Effector CD4-positive, alpha-beta T cell (primary cell): ENCODE data around the gene DNAJC21.
A peak's percentile ranks its signal among the peaks of the same experiment; 100 is the strongest.
"Not testable (repeated sequence)": the region's sequence is repeated elsewhere in the genome, so short reads cannot be mapped to it uniquely, and the experiment has no call there.

ENCODE experiments used
- DNase-seq: peaks from one replicate; pipeline ENCODE4 v3.0.0-alpha.2; 2020

The DNAJC21 gene

GRCh38 chr5:34923694-34924461 lies 5.5 kb upstream of the DNAJC21 start:
- no peak for DNase-seq

DNA sequence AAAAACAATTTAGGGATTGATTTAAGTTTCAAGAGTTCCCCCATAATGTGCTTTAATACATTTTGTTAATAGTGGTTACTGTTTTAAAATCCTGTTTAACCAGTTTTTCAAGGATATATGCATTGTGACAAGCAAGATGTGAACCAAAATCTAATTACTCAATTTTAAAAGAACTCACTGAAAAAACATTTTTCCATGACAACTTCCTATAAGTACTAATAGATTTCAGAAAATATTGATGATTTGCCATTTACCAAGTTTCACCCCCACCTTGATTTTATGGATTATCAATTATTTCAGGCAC lies 4.9 kb upstream of the DNAJC21 start:
- DNase-seq: no peak

DNA sequence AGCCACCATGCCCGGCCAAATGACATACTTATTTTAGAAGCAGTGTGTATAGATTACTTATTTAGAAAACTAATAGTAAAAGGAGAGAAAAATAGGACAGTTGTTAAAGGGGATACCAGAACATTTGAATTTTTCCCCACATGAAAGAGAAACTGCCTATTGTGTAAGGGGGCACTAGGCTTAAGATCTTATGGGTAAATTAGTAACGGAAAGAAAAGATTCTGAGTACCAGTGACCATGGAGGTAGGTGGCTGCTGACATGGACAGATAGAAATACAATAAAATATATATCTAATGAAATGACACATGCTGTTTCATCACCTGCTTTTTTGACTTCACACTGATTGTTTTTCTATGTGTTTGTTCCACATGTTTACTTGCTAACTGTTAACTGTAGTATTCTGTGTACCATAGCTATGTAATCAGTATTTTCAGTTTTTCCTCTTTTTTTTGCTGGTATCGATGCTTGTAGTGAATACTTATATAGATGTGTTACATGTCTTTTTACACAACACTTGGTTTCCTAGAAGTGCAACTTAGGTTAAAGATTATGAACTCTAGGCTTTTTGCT lies 3.0 kb upstream of the DNAJC21 start:
- DNase-seq: no peak

- no peak for DNase-seq
Observed at GRCh38 chr5:34927785-34928184, 1.6 kb upstream of the DNAJC21 start.

DNA sequence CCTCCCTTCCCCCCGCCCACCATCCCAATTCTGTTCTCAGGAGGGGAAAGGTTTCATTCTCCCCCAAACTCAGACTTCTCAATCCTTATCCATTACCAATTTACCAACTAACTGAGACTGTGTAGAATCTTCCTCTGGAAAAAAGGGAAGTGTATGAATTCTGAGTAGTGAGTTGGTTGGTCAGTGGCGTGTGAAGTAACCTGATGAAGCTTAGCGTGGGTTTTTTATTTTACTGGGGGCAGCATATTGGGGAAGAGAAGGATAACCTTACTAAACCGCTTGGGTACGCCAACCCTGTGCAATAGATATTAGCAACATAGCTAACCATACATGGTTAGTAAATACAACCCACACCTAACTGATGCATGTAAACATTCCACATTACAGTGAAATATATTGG lies 1.1 kb upstream of the DNAJC21 start:
- DNase-seq: no peak

DNA sequence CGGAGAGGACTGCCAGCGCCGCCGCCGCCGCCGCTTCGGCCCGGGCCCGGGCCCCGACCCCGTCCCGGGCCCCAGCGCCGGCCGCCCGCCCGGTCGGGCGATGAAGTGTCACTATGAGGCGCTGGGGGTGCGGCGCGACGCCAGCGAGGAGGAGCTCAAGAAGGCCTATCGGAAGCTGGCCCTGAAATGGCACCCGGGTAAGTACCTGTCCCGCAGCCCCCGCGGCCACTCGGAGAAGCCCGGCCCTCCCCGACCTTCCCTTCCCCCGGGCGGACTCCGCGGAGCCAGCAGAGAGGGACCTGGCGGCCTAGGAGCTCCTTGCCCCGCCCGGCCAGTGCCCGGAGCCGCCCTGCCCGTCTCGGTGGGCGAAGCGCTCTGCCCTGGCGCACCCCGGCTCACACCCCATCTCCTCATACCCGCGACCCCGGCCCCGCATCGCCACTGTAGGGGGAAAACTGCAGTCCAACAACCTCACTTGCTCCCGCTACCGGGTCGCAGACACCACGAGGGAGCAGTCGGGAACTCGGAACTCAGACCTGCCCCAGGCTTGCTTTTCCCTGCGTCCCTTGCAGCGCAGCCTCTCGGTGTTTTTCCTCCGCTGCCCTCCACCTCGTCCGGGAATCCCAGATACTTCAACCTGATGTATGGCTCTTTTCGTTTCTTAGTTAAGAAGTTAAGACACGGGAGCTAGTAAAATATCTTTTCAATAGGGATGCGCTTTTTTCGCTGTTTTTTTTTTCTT lies 532 bp downstream of the DNAJC21 start:
- DNase-seq: peak; percentile 78

- no peak for DNase-seq
Observed at GRCh38 chr5:34930462-34930844, 1.1 kb downstream of the DNAJC21 start.

DNA sequence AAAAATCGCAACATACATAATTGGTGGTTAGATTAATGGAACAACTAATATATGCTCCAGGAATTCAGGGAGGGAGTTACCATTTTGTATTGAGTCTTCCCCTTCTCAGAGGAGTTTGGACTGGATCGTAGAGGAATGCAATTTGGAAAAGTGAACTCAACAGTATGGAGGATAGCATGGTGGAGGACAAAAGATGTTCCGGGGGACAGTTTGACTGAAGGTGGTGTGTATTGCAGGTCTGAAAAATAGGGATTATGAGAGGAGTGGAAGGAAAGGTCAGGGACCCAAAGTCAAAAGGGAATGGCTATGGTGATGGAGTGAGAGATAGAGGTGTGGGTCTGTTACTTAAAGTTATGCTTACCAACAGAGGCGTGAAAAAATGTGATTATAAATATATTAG lies 1.5 kb downstream of the DNAJC21 start:
- no peak for DNase-seq

GRCh38 chr5:34932947-34933346 lies 3.6 kb downstream of the DNAJC21 start:
- DNase-seq: no peak

DNA sequence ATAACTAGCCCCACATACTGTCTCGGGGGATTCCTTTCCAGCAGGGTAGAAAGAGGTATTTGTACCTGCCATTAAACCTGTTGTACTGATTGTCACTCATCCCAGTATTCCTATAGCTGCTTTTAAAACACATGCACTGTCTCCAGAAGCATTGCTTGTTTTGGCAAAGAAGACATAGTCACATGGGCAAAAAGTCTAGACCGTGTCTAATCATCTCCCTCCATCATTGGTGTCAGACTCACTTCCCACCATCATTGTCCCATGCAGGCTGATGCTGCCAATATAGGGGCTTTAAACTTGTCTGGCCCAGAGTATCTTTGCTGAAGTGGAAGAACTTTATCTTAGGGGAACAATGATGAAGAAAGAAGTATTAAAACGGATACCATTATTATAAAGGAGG lies 12.6 kb downstream of the DNAJC21 start:
- DNase-seq: no peak

DNA sequence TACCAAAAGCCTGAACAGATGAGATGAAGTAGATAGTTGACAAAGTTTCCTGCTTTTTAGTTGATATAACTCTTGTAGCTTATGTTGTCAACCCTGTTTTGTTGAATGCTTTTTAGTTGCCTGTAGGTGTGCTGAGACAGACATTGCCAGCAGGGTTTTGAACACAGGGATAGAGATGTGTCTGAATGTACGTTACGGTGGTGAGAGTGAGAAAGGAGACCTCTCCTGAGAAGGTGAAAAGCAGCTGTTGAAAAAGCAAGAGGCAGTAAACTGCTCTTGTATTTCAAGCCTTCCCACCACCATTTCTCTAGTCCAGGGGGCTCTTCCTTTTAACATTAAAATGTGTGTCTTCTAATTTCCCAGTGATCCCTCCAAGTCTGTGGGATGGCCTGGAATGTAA lies 14.7 kb downstream of the DNAJC21 start:
- DNase-seq: no peak

DNA sequence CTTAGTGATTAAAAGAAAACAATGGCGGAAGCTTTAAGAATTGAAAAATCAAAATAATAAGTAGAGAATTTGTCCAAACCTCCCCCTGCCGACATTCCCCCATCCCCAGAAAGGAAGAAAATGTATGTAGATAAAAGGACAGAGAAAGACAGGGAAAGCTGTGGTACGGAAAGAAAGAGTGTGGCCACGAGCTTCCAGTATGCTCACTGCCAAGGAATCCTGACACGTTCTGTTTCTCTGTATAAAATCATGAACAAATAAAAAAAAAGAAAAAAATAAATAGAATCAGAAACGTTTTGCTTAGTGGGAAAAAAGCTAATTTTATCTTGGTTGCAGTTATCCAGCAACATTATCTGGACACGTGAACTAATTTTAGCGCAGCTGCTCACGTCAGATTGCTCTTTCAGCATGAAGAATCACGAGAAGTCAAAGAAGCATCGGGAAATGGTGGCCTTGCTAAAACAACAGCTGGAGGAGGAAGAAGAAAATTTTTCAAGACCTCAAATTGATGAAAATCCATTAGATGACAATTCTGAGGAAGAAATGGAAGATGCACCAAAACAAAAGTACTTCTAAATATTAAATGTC lies 15.2 kb downstream of the DNAJC21 start:
- DNase-seq: no peak

GRCh38 chr5:34957321-34957720 lies 28.0 kb downstream of the DNAJC21 start:
- DNase-seq: no peak

DNA sequence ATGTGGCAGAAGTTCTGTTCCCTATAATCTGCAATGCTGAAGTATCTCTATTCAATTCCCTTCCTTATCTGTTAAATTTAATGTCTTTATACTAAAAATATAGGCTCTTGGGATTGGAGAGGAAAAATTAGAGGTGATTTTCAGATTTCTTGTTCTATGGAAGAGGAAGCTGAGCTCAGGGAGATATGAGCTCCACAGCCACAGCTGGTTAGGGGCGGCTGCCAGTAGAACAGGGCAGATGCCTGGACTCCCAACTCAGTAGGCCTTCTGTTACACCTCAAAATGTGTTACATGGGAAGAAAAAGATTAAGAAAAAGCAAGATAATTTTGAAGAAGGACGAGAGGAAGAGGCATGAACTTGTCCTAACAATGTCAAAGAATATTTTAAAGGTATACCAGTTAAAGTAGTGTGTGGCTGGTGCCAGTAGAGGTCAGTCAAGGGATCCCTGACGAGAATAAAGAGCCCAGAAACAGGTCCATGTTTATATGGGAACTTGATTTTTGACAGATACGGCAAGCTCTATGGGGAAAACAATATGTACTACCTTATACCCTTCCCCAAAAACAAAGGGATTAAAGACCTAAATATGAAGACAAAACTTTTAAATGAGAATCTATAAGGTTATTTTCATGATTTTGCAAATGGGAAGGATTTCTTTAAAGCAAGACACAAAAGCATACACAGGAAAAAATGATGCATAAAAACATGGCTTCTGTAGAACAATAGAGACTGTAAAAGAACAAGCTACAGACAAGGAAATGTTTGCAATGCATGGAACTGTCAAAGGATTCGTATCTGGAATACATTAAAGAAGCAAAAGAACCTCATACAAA lies 28.7 kb downstream of the DNAJC21 start:
- DNase-seq: no peak

GRCh38 chr5:34959323-34959722 lies 30.0 kb downstream of the DNAJC21 start:
- DNase-seq: no peak

GRCh38 chr5:34967540-34967939 lies 38.2 kb downstream of the DNAJC21 start:
- no peak for DNase-seq

DNA sequence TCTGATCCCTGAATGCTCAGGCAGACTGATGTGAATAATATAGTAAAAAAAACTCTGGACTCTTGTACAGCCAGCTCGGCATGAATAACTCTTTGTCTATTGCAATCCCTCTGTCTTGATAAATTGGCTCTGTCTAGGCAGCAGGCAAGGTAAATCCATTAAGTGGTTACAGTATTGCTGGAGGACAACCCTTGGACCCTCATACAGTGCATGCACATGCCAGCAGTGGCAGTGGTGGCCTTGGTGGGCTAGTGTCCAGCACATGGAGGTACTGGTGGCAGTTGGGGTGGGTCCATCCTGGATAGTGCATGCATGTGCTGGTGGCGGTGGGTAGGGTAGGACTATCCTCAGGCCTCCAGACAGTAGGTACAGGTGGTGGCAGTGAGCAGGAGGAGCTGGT lies 38.9 kb downstream of the DNAJC21 start:
- no peak for DNase-seq

DNA sequence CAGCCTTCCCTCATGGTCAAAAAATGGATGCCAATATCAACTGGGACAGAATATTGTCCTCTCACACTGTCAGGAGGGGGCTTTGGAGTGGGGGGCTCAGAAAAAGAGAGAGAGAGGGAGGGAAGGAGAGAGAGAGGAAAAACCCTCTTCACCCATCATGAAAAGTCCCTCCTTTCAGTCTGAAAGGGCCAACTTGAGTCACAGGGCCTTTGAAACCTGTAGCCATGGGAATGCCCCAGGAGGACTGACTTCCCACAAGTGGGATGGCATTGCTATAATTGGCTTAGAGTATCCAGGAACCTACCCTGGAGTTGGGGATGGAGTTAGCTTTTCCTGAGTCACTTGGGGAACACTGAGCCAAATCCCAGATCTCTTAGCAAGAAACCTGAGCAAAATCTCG lies 41.2 kb downstream of the DNAJC21 start:
- no peak for DNase-seq

DNA sequence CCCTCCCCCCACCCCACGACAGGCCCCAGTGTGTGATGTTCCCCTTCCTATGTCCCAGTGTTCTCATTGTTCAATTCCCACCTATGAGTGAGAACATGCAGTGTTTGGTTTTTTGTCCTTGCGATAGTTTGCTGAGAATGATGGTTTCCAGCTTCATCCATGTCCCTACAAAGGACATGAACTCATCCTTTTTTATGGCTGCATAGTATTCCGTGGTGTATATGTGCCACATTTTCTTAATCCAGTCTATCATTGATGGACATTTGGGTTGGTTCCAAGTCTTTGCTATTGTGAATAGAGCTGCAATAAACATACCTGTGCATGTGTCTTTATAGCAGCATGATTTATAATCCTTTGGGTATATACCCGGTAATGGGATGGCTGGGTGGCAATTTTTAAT lies 42.3 kb downstream of the DNAJC21 start:
- not testable (repeated sequence) for DNase-seq

DNA sequence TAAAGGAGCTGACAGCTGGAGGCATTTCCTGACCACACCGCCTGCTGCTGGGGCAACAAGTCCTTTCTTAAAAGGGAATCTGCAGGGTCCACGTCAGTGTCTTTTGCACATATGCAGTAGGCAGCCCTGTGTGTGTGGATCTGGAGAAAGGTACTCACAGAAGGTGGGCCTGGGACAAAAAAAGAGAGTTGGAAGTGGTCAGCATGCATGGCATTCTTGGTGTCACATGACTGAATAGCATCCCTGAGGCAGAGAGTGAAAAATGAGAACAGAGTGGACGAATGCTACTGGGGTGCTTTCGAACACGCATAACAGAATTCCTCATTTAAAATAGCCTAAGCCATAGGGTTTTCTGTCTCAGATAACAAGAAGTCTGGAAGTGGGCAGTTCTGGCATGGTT lies 47.0 kb downstream of the DNAJC21 start:
- no peak for DNase-seq

DNA sequence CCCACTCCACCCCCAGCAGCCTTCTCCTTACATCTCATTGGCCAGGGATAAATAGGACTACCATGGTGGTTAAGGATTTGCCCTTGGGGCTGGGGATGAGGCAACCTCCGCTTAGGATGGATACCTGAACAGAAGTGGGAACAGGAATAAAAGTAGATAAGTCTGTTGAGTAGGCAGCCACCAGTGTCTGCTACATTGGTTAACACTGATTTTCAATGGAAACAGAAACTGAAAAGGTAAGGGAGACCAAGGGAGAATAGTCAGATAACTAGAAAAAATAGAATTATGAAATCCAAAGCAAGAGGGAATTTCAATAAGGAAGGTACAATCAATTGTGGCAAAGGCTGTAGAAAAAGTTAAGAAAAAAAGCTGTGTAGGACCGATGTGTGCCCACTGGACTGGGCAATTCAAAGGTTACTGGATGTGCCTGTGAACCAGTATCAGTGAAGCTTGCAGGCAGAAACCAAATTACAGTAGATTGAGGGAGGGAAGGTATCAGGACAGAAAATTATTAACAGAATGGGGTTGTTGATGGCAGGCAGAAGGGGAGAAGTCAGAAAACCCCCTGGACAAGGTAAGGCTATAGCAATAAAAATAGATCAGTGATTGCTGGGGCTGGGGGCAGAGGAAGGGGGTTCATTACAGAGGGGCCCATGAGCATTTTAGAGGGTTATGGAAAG lies 48.7 kb downstream of the DNAJC21 start:
- no peak for DNase-seq

- no peak for DNase-seq
Observed at GRCh38 chr5:34978681-34979080, 49.3 kb downstream of the DNAJC21 start.
